HG02763 (cell line): Measurements from ENCODE around the gene HDAC4.

Experiments
- ATAC-seq: cut with Tn5 transposase; IDR thresholded peaks from one replicate; pipeline ENCODE4 v1.9.1; 2021; ENCODE audit warnings: mild to moderate bottlenecking, moderate library complexity; ENCODE audit not compliant: unreplicated experiment

Gene HDAC4

GRCh38 chr2:239398521-239398921, 2.3 kb downstream of the HDAC4 start:
- no peak for ATAC-seq

- no peak for ATAC-seq
These were observed 2.8 kb downstream of the HDAC4 start for GRCh38 chr2:239397931-239398471.

GRCh38 chr2:239396881-239397681, 3.7 kb downstream of the HDAC4 start:
- no peak for ATAC-seq

DNA sequence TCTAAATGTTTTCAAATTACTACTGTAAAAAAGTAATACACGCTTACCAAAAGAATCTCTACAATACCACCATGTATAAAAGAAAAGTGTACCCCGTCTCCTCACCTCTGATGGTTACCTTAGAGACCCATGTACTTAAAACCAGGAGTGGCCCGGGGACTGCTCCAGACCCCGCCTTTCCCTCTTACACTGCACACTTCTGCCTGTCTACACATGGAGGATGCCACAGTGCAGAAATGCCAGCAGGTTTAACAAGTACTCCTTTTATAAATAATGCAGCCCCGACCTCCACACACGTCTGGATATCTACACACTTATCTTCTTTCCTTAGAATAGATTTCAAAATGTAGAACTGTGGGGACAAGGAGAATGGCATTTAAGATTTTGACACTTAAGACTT, 5.3 kb downstream of the HDAC4 start:
- ATAC-seq: no peak

GRCh38 chr2:239394978-239395377, 5.8 kb downstream of the HDAC4 start:
- ATAC-seq: no peak

DNA sequence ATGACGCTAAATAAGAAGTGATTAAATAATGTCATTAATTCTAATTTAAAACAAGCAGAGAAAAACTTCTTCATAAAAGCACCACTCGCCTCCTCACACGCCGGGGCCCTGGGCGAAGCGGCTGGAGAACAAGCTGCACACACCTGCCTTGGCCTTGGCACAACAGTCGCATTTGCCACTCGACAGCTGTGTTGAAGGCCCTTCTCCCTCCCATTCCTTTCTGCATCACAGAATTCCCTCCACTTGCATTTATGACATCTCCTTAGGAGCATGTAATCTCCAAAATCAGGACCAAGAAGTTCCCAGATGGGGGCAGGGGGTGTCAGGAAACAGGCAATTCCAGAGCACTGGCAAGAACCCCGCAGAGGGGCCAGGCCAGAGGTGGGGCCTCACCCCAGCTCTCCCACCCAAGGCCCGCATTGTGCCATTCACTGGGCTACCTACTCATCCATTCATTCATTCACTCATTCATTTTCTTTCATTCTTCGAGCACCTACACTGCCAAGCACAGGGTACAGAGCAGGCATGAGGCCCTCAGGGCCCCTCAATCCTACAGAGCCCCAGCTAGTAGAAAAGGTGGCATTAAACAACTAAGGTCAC, 6.4 kb downstream of the HDAC4 start:
- ATAC-seq: no peak

GRCh38 chr2:239393941-239394340, 6.9 kb downstream of the HDAC4 start:
- no peak for ATAC-seq

GRCh38 chr2:239393388-239393940, 7.4 kb downstream of the HDAC4 start:
- no peak for ATAC-seq

DNA sequence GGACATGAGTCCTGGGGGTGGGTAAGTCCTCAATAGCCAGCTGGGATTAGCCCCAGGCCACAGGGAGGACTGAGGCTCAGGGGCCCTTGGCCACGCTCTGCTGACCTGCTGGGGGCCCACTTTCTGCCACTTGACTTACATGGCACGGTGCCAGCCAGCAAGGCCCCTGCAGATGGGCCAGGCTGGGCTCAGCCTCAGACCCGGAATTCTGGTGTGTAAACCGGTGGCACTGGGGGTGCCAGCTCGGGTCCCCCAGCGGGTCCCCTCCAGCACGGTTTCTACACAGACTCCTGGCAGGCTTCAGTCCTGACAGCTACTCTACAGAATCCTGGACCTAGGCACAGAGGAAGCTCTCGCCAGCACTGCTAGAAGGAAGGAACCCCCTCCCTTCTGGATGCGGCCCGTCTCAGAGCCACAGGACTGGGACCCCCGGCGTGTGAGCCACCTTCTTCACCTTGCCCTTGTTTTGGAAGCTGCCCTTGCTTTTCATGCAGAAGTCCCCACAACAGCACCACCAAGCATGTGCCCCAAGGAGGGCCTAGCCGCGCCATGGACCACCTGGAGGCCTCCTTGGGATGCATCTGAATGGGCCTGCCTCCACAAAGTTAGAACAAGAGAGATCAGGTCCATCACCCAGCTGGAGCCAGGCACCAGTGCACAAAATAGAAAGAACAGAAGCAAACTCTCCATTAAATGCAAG, 8.0 kb downstream of the HDAC4 start:
- ATAC-seq: no peak

- ATAC-seq: no peak
These were observed 8.8 kb downstream of the HDAC4 start for GRCh38 chr2:239392072-239392357.

DNA sequence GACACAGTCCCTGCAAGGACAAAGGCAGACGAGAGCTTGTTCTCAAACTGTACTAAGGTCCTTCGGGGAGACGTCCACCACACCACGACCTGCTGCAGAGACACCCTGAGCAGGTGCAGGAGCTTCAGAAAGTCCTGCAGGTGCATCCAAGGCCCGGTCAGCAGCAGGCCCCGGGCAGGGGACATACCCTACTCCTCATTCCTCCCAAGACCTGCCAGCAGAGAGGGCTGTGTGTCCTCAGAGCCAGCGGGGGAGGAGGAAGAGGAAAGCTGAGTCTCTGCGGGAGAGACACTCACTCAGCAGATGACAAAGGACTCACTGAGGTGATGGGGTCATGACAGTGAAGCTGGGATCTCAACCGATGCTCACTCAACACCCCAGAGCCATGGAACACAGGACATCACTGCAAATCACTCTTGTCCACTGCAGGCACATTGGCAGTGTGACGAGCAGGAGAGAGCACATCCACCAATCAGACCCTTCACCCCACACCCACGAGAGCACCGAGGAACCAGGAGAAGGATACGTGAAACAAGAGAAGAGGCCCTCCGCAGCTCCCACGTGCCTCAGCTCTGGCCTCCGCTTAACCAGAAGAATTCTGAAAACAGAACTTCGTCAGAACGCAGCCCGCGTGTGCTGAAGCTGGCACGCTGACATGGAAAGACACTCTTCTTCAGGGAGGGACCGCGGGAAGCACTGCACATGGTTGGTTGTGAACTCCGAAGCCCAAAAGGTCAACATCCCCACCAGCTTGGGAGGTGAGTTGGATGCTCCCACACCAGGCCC, 9.3 kb downstream of the HDAC4 start:
- no peak for ATAC-seq

- ATAC-seq: no peak
These were observed 10.1 kb downstream of the HDAC4 start for GRCh38 chr2:239390546-239391285.

GRCh38 chr2:239389414-239390329, 11.1 kb downstream of the HDAC4 start:
- ATAC-seq: no peak

GRCh38 chr2:239388236-239389151, 12.3 kb downstream of the HDAC4 start:
- no peak for ATAC-seq

DNA sequence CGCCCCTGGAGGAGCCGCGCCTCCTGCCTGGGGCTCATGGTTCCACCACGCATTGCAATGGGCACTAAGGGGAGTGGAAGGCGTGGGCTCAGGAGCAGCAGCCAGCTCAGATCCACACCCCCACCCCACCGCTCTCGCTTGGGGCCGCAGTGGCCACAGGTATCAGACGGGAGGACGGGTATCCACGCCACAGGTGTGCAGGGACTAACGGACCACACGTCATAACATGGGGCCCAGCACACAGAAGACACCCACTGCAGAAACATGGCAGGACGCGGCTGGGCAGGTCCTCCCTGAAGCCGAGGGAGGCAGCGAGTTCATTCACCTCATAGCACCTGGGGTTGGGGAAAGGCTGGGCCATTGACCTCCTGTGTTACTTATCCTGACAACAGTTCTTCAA, 13.0 kb downstream of the HDAC4 start:
- no peak for ATAC-seq

- ATAC-seq: no peak
These were observed 13.9 kb downstream of the HDAC4 start for GRCh38 chr2:239386872-239387445.

GRCh38 chr2:239386001-239386670, 14.7 kb downstream of the HDAC4 start:
- no peak for ATAC-seq
